Esophagus squamous epithelium (tissue), 5 donors: ENCODE data around the gene DIO3. TPM values are rescaled to one million over a fixed set of nuclear protein-coding genes. Genes with fewer than 3 reads are reported as not detected.

ENCODE experiments used
- DNase-seq: peaks from one replicate; lab custom pipeline; 2025; lab: John Stamatoyannopoulos, UW
- H3K27ac ChIP-seq, 4 donors: fragments of 200-600 bp; sonication (generic); one replicate each; pipeline ENCODE4 v1.5.1; 2016 to 2019; ENCODE audit warnings: mild to moderate bottlenecking in 1 of 4
- H3K27me3 ChIP-seq, 4 donors: fragments of 200-600 bp; sonication (generic); 1 replicate in 3 of 4; 2 replicates in 1 of 4; pipeline versions ENCODE4 v1.5.1 to v1.6.0; 2017 to 2021; ENCODE audit warnings: antibody characterized with exemption in 1 of 4
- H3K36me3 ChIP-seq, 3 donors: fragments of 200-600 bp; sonication (generic); one replicate each; pipeline ENCODE4 v1.5.1; 2016 to 2019
- H3K4me1 ChIP-seq, 3 donors: fragments of 200-600 bp; sonication (generic); one replicate each; pipeline ENCODE4 v1.5.1; 2017 to 2019
- H3K4me3 ChIP-seq, 4 donors: fragments of 200-600 bp; sonication (generic); 1 replicate in 3 of 4; 2 replicates in 1 of 4; pipeline ENCODE4 v1.5.1; 2016 to 2019; ENCODE audit warnings: mild to moderate bottlenecking in 2 of 4, moderate library complexity in 1 of 4
- H3K9me3 ChIP-seq, 3 donors: fragments of 200-600 bp; sonication (generic); one replicate each; pipeline ENCODE4 v1.5.1; 2016 to 2019
- POLR2A ChIP-seq, 4 donors: fragments of 450-650 bp; IDR thresholded peaks; one replicate each; pipeline ENCODE4 v1.6.1; 2017; ENCODE audit warnings: antibody characterized with exemption in 4 of 4, mild to moderate bottlenecking in 4 of 4, moderate library complexity in 3 of 4
- WGBS, 2 donors: methylation state at CpG; one replicate each; pipeline ENCODE4 v1.1.5; 2018; 5-methylcytosine and 5-hydroxymethylcytosine counted together
- intact Hi-C: fragments of 100-400 bp; cut with DNase I; formaldehyde crosslinking; loops from one replicate; pipeline ENCODE4 v1.15.0; 2022
- total RNA-seq, 4 donors: library from RNA; depleted of rRNA; stranded (reverse); fragments of >200 nt; gene quantifications; one replicate each; pipeline ENCODE4 v1.1.0, GENCODE V29; 2016
- TF ChIP-seq, protein P1 (sequence below), 6 experiments: fragments of 450-650 bp in 4 of 6; fragments of 200-600 bp in 2 of 6; sonication (generic) in 2 of 6; IDR thresholded peaks; one replicate each; pipeline ENCODE4 v1.5.1; 2016 to 2019; ENCODE audit warnings: antibody characterized with exemption in 6 of 6, mild to moderate bottlenecking in 4 of 6, moderate library complexity in 4 of 6
- donor health status: DM: yes; HTN: yes; CAD: no.

DIO3 gene
- total RNA-seq, 4 donors from 2014 or later = 0.18 to 4.0 (median 0.53) TPM

DNA sequence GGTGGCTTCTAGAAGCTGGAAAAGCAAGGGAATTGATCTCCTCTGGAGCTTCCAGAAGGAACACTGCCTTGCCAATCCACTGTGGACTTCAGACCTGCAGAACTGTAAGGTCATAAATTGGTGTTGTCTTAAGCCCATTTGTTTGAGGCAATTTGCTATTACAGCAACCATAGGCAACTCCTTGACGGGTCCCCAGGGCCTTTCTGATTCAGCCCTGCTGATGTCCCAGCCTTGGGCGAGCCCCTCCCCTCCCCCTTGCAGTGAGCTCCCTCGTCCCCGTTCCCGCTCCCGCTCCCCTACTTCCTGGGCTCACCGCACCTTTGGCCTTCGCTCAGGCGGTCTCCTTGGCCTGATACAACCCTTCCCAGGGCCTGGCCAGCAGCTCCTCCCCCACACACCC is 18.9 kb upstream of the DIO3 start:
- TF ChIP-seq, protein P1, sequence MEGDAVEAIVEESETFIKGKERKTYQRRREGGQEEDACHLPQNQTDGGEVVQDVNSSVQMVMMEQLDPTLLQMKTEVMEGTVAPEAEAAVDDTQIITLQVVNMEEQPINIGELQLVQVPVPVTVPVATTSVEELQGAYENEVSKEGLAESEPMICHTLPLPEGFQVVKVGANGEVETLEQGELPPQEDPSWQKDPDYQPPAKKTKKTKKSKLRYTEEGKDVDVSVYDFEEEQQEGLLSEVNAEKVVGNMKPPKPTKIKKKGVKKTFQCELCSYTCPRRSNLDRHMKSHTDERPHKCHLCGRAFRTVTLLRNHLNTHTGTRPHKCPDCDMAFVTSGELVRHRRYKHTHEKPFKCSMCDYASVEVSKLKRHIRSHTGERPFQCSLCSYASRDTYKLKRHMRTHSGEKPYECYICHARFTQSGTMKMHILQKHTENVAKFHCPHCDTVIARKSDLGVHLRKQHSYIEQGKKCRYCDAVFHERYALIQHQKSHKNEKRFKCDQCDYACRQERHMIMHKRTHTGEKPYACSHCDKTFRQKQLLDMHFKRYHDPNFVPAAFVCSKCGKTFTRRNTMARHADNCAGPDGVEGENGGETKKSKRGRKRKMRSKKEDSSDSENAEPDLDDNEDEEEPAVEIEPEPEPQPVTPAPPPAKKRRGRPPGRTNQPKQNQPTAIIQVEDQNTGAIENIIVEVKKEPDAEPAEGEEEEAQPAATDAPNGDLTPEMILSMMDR (IDR thresholded peaks at IDR 0.05) = no peak
- TF ChIP-seq POLR2A (IDR thresholded peaks at IDR 0.05) = no peak
- no peaks in the 10 kb centered on the region for H3K4me1 ChIP-seq
- no peak overlapping the region for H3K4me3 ChIP-seq
- H3K36me3 ChIP-seq = no peaks in the 10 kb centered on the region
- intact Hi-C loops = no loop called here
- 72 to 90% methylated on average over 9 of the region's 9 CpGs for WGBS, 2 donors
- no peak for DNase-seq
- H3K27ac ChIP-seq = no peak overlapping the region
- H3K9me3 ChIP-seq = no peaks in the 10 kb centered on the region
- H3K27me3 ChIP-seq = peaks cover 0 to 29% (median 0%) of the 10 kb centered on the region in 4 donors

DNA sequence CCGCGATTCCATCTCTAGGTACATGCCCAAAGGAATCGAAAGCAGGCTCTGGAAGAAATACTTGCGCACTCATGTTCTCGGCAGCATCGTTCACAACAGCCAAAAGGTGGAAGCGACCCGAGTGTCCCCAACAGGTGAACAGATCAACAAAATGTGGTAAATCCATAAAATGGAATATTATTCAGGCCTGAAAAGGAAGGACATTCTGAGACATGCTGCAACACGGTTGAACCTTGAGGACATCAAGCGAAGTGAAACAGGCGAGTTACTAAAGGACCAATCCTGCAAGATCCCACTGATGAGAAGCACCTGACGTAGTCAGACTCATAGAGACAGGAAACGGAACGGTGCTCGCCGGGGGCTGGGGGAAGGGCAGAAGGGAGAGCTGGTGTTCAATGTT is 17.5 kb upstream of the DIO3 start:
- H3K4me3 ChIP-seq = no peak overlapping the region
- intact Hi-C loops = no loop called here
- H3K4me1 ChIP-seq = no peaks in the 10 kb centered on the region
- H3K9me3 ChIP-seq = no peaks in the 10 kb centered on the region
- WGBS, 2 donors = 90 to 94% methylated on average over 15 to 16 of the region's 16 CpGs
- peaks cover 0 to 27% (median 0%) of the 10 kb centered on the region in 4 donors for H3K27me3 ChIP-seq
- TF ChIP-seq, protein P1 (IDR thresholded peaks at IDR 0.05) = no peak
- TF ChIP-seq POLR2A (IDR thresholded peaks at IDR 0.05) = no peak
- H3K36me3 ChIP-seq = no peaks in the 10 kb centered on the region
- no peak overlapping the region for H3K27ac ChIP-seq
- DNase-seq = no peak

GRCh38 chr14:101544550-101544949 is 16.7 kb upstream of the DIO3 start:
- Histone ChIP-seq H3K36me3 (no peaks in the 10 kb centered on the region), H3K27ac (no peak overlapping the region), H3K4me3 (no peak overlapping the region), H3K9me3 (no peaks in the 10 kb centered on the region), H3K27me3 (peaks cover 0 to 21% (median 0%) of the 10 kb centered on the region in 4 donors), H3K4me1 (no peaks in the 10 kb centered on the region)
- TF ChIP-seq, protein P1 (IDR thresholded peaks at IDR 0.05) = no peak
- TF ChIP-seq POLR2A (IDR thresholded peaks at IDR 0.05) = no peak
- intact Hi-C loops = no loop called here
- WGBS, 2 donors = 69 to 79% methylated on average over 6 to 9 of the region's 9 CpGs
- no peak for DNase-seq

- H3K4me3 ChIP-seq = no peak overlapping the region
- no peaks in the 10 kb centered on the region for H3K4me1 ChIP-seq
- H3K9me3 ChIP-seq = no peaks in the 10 kb centered on the region
- no peak for TF ChIP-seq POLR2A (IDR thresholded peaks at IDR 0.05)
- TF ChIP-seq, protein P1 (IDR thresholded peaks at IDR 0.05) = no peak
- no peaks in the 10 kb centered on the region for H3K36me3 ChIP-seq
- peaks cover 0 to 21% (median 0%) of the 10 kb centered on the region in 4 donors for H3K27me3 ChIP-seq
- 75 to 96% methylated on average over 7 to 11 of the region's 11 CpGs for WGBS, 2 donors
- no peak overlapping the region for H3K27ac ChIP-seq
- intact Hi-C loops = no loop called here
- no peak for DNase-seq
Measured at GRCh38 chr14:101546706-101547105, 14.6 kb upstream of the DIO3 start.

DNA sequence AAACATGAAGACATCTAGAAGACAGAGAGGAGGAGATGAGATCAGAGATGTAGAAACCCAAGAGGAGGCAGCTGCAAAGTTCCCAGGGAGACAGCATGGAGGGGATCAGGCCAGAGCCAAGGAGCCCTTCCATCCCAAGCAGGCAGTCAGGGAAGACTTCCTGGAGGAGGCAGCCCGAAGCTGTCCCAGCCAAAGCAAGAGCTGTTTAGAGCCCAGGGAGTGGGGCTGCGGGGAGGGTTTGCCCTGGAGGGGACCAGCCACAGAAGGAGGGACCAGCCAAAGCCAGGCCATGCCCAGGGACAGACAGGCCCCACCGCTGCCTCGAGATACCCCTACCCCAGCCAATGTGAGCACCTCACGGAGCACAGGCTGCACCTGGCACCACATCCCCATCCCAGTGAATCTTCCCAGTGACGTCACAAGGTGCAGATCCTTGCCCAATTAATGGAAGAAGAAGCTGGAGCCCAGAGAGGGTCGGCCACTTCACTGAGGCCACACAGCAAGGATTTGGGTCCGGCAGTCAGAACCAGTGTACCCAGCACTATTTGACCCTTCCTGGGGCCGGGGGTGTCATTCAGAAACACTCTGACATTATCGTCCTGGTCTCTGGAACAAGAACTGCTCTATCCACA is 14.1 kb upstream of the DIO3 start:
- Histone ChIP-seq H3K36me3 (no peaks in the 10 kb centered on the region), H3K4me1 (no peaks in the 10 kb centered on the region), H3K9me3 (no peaks in the 10 kb centered on the region), H3K27ac (no peak overlapping the region), H3K27me3 (peaks cover 0 to 21% (median 0%) of the 10 kb centered on the region in 4 donors), H3K4me3 (no peak overlapping the region)
- intact Hi-C loops = no loop called here
- TF ChIP-seq, protein P1 (IDR thresholded peaks at IDR 0.05) = no peak
- TF ChIP-seq POLR2A (IDR thresholded peaks at IDR 0.05) = no peak
- DNase-seq = no peak
- 83 to 85% methylated on average over 3 to 9 of the region's 10 CpGs for WGBS, 2 donors
